Measurements from ENCODE around the gene TXNRD3. TPM values are rescaled to one million over a fixed set of nuclear protein-coding genes. Genes with fewer than 3 reads are reported as not detected.

The TXNRD3 gene
- total RNA-seq, 1 donor from 2014 or later = 14.4 TPM

DNA sequence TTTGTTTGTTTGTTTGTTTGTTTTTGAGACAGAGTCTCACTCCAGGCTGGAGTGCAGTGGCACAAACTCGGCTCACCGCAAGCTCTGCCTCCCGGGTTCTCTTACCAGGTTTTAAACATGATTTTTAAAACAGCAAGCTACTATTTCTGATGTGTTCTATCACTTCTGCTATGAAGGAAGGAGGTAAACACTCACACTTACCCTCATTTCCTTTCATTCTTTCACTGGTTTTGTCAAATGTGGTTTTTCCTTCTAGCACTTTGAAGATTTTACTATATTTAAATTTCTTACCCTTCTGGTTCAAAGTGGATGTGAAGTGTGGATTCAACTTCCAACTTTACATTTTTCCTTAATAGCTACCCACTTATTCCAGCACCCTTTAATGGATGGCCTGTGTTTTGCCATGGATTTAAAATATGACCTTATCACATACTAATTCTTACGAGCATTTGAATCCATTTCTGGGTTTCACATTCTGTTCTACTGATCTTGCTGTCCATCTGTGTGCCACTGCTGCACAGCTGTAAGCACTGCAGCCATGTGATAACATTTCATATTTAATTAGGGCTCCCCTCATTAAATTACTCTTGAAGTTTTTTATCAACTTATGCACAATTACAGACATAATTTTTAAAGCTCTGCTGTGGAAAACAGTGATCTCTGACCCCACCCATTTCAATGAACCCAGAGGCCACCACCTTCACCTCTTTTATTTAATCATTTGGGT is 42.3 kb downstream of the TXNRD3 start:
- no peak overlapping the region for H3K27ac Mint-ChIP-seq
- no peaks in the 10 kb centered on the region for H3K9me3 Mint-ChIP-seq
- H3K36me3 Mint-ChIP-seq = peaks cover 14% of the 10 kb centered on the region
- DNase-seq (ENCODE audit: extremely low spot score, unreplicated experiment) = no peak
- H3K4me1 Mint-ChIP-seq (ENCODE audit: unreplicated experiment) = no peaks in the 10 kb centered on the region
- TF ChIP-seq, protein P1, sequence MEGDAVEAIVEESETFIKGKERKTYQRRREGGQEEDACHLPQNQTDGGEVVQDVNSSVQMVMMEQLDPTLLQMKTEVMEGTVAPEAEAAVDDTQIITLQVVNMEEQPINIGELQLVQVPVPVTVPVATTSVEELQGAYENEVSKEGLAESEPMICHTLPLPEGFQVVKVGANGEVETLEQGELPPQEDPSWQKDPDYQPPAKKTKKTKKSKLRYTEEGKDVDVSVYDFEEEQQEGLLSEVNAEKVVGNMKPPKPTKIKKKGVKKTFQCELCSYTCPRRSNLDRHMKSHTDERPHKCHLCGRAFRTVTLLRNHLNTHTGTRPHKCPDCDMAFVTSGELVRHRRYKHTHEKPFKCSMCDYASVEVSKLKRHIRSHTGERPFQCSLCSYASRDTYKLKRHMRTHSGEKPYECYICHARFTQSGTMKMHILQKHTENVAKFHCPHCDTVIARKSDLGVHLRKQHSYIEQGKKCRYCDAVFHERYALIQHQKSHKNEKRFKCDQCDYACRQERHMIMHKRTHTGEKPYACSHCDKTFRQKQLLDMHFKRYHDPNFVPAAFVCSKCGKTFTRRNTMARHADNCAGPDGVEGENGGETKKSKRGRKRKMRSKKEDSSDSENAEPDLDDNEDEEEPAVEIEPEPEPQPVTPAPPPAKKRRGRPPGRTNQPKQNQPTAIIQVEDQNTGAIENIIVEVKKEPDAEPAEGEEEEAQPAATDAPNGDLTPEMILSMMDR (conservative IDR thresholded peaks at IDR 0.05) = no peak
- no peak overlapping the region for H3K4me3 Mint-ChIP-seq
- no peaks in the 10 kb centered on the region for H3K27me3 Mint-ChIP-seq

DNA sequence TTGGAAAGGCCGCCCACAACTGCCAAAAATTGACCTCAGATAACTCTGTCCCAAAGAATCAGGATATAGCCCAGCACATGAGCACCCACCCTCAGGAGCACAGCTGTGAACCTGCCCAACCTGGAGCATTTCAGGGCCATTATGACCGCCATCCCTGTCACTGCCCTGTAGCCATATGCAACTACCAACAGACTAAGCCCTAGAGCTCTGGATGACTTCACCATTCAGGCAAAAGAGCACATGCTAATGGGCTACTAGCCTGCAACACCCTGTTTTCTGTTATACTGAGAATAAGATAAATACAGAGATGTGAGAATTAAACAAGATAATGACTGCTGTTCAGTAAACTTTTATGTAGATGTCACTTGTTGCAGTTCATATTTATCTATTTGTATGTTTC is 45.0 kb downstream of the TXNRD3 start:
- TF ChIP-seq, protein P1 (conservative IDR thresholded peaks at IDR 0.05) = no peak
- H3K4me3 Mint-ChIP-seq = no peak overlapping the region
- H3K27ac Mint-ChIP-seq = no peak overlapping the region
- H3K9me3 Mint-ChIP-seq = no peaks in the 10 kb centered on the region
- H3K4me1 Mint-ChIP-seq (ENCODE audit: unreplicated experiment) = no peaks in the 10 kb centered on the region
- H3K36me3 Mint-ChIP-seq = peaks cover 22% of the 10 kb centered on the region
- DNase-seq (ENCODE audit: extremely low spot score, unreplicated experiment) = no peak
- H3K27me3 Mint-ChIP-seq = no peaks in the 10 kb centered on the region

DNA sequence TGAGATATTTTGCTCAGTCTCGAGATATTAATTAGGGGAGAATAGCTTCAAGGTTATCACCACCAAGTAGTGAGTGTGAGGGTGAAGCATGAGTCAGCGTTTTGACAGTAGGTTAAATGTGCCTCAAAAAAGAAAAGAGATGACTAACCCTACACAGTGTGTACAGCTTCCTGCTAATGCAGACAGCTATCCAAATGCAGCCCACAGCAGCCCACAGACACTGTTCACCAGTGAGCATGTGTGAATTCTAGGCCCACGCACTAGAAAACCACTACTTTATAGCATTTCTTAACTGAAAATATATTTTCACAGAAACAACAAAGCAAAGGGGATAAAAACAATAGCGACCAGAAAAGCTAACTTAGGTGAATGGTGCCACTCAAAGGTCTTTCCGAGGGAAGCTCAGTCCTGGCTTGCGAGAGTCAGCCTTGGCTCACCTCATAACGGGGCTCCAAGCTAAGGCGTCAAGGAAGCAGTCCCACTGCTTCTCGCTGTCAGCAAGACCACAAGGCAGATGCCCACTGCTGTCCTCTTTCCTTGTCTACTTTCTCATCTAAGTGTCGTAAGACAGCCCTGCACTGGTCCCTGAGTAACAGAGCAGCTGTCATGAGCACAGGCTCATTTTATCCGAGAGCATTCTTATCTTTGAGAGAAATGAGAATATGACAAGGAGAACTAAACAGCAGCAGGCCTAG is 47.6 kb downstream of the TXNRD3 start:
- TF ChIP-seq, protein P1 (conservative IDR thresholded peaks at IDR 0.05) = no peak
- no peaks in the 10 kb centered on the region for H3K9me3 Mint-ChIP-seq
- no peak overlapping the region for H3K4me3 Mint-ChIP-seq
- DNase-seq (ENCODE audit: extremely low spot score, unreplicated experiment) = no peak
- no peak overlapping the region for H3K27ac Mint-ChIP-seq
- no peaks in the 10 kb centered on the region for H3K27me3 Mint-ChIP-seq
- peaks cover 25% of the 10 kb centered on the region for H3K36me3 Mint-ChIP-seq
- no peaks in the 10 kb centered on the region for H3K4me1 Mint-ChIP-seq (ENCODE audit: unreplicated experiment)

DNA sequence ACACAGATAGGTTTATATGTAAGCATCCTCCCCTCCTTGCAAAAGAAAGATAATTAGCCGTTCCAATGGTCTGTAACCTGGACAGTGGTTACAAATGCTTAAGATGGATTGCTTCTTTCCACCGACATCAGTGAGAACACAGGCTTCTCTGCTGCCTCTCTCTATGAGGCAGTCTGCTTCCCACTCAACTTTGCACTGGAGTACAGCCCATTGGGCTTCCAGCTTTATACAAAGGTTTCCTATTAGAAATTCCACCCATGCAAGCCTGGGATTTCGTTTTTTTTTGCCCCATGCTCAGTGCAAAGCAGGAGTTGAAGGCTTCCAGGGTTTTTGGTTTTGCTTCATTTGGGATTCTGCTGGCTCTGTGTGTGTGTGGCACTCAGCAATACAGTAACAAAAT is 48.9 kb downstream of the TXNRD3 start:
- no peak overlapping the region for H3K4me3 Mint-ChIP-seq
- TF ChIP-seq, protein P1 (conservative IDR thresholded peaks at IDR 0.05) = no peak
- H3K36me3 Mint-ChIP-seq = peaks cover 28% of the 10 kb centered on the region
- H3K4me1 Mint-ChIP-seq (ENCODE audit: unreplicated experiment) = no peaks in the 10 kb centered on the region
- H3K9me3 Mint-ChIP-seq = no peaks in the 10 kb centered on the region
- no peak overlapping the region for H3K27ac Mint-ChIP-seq
- no peak for DNase-seq (ENCODE audit: extremely low spot score, unreplicated experiment)
- no peaks in the 10 kb centered on the region for H3K27me3 Mint-ChIP-seq

DNA sequence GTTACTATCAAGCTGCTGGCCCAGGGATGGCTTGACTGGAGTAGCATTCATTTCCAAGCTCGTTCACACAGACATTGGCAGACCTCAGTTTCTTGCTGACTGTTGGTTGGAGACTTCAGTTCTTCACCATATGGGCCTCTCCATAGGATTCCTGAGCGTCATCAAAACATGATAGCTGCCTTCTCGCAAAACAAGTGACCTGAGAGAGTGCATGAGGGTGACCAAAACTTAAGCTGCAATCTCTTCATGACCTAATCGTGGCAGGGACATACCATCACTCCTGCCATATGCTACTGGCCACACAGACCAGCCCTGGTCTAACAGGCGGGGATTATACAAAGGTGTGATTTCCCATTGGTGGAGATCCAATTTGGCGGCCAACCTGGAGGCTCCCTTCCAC is 50.2 kb downstream of the TXNRD3 start:
- TF ChIP-seq, protein P1 (conservative IDR thresholded peaks at IDR 0.05) = no peak
- Mint-ChIP-seq H3K4me3 (no peak overlapping the region), H3K9me3 (no peaks in the 10 kb centered on the region), H3K27ac (no peak overlapping the region), H3K27me3 (no peaks in the 10 kb centered on the region), H3K4me1 (ENCODE audit: unreplicated experiment) (no peaks in the 10 kb centered on the region), H3K36me3 (peaks cover 28% of the 10 kb centered on the region)
- DNase-seq (ENCODE audit: extremely low spot score, unreplicated experiment) = no peak

Measured in type B pancreatic cell (in vitro differentiated cells).